H1 (cell line): ENCODE measurements around the gene COX10. TPM values are rescaled to one million over a fixed set of nuclear protein-coding genes. Genes with fewer than 3 reads are reported as not detected.

Experiments
- CTCF ChIA-PET: fragments of 300-600 bp; sonication (Branson Sonifier 250); formaldehyde crosslinking; loops from one replicate; lab custom pipeline; 2021; ENCODE audit not compliant: partially characterized antibody; lab: Charles Lee
- POLR2A ChIA-PET: fragments of 300-600 bp; sonication (Branson Sonifier 250); formaldehyde crosslinking; loops from one replicate; lab custom pipeline; 2021; ENCODE audit warnings: inconsistent platforms; ENCODE audit not compliant: partially characterized antibody; lab: Charles Lee
- DNase-seq, 2 experiments: peaks; one replicate each; pipeline versions ENCODE4 v3.0.0 to v3.0.0-alpha.2; 2010 to 2022; ENCODE audit warnings: low spot score in 2 of 2, low read depth in 1 of 2, mixed read lengths in 1 of 2
- FAIRE-seq: peaks from 2 replicates; lab custom pipeline; 2011; peaks lifted over from hg19 to GRCh38; lab: Jason Lieb, UNC
- H2AFZ ChIP-seq: 2 replicates; pipeline ENCODE4 v1.8.1; 2012; ENCODE audit warnings: low read length, inconsistent platforms
- H2AK5ac ChIP-seq: 2 replicates; pipeline ENCODE4 v1.6.1; 2013; ENCODE audit warnings: low read depth, low read length
- H2BK120ac ChIP-seq: replicated peaks from 2 replicates; pipeline ENCODE3; 2013; ENCODE audit warnings: low read depth, low read length, inconsistent platforms
- H2BK12ac ChIP-seq: 2 replicates; pipeline ENCODE4 v1.6.1; 2013; ENCODE audit warnings: low read depth, low read length
- H2BK15ac ChIP-seq: 2 replicates; pipeline ENCODE4 v1.6.1; 2013; ENCODE audit warnings: low read length
- H2BK20ac ChIP-seq: 2 replicates; pipeline ENCODE4 v1.6.1; 2013; ENCODE audit warnings: low read length
- H2BK5ac ChIP-seq: 2 replicates; pipeline ENCODE4 v1.6.1; 2013; ENCODE audit warnings: low read depth, low read length
- H3K14ac ChIP-seq: 2 replicates; pipeline ENCODE4 v1.6.1; 2013; ENCODE audit warnings: inconsistent platforms; ENCODE audit not compliant: insufficient read length
- H3K18ac ChIP-seq: 2 replicates; pipeline ENCODE4 v1.6.1; 2013; ENCODE audit warnings: low read length; ENCODE audit errors: extremely low read depth
- H3K23ac ChIP-seq: 2 replicates; pipeline ENCODE4 v1.6.1; 2013; ENCODE audit warnings: inconsistent platforms; ENCODE audit not compliant: insufficient read length
- H3K23me2 ChIP-seq: 2 replicates; pipeline ENCODE4 v1.6.1; 2013; ENCODE audit warnings: low read depth, low read length
- H3K27ac ChIP-seq: 2 replicates; pipeline ENCODE4 v1.6.1; 2011; ENCODE audit warnings: low read depth, low read length, inconsistent platforms
- H3K27me3 ChIP-seq, 4 experiments: replicated peaks in 1 of 4; 1 replicate in 1 of 4; 2 replicates in 3 of 4; pipeline versions ENCODE4 v1.6.1 to v1.8.1; 2011 to 2013; ENCODE audit warnings: low read length in 3 of 4, mild to moderate bottlenecking in 3 of 4, inconsistent platforms in 2 of 4, mixed read lengths in 2 of 4, moderate library complexity in 1 of 4; ENCODE audit not compliant: control insufficient read depth in 3 of 4, insufficient read depth in 3 of 4; ENCODE audit errors: extremely low read depth in 1 of 4
- H3K36me3 ChIP-seq, 4 experiments: 2 replicates each; pipeline versions ENCODE4 v1.6.1 to v1.8.1; 2011 to 2013; ENCODE audit warnings: mild to moderate bottlenecking in 4 of 4, low read length in 3 of 4, moderate library complexity in 2 of 4, control low read depth in 1 of 4, inconsistent platforms in 1 of 4; ENCODE audit not compliant: insufficient read depth in 4 of 4, control insufficient read depth in 2 of 4
- H3K4ac ChIP-seq: replicated peaks from 2 replicates; pipeline ENCODE3; 2013; ENCODE audit warnings: low read length, low read depth, mixed read lengths, inconsistent platforms; ENCODE audit not compliant: insufficient read length
- H3K4me1 ChIP-seq, 4 experiments: replicated peaks in 1 of 4; 1 replicate in 1 of 4; 2 replicates in 3 of 4; pipeline versions ENCODE4 v1.6.1 to v1.8.1; 2011 to 2013; ENCODE audit warnings: low read length in 3 of 4, inconsistent platforms in 2 of 4, mixed read lengths in 1 of 4; ENCODE audit not compliant: insufficient read depth in 4 of 4, control insufficient read depth in 3 of 4
- H3K4me2 ChIP-seq, 2 experiments: 2 replicates each; pipeline versions ENCODE4 v1.6.1 to v1.8.1; 2011 to 2013; ENCODE audit warnings: low read depth in 2 of 2, low read length in 2 of 2, control low read depth in 1 of 2, inconsistent platforms in 1 of 2, mild to moderate bottlenecking in 1 of 2; ENCODE audit not compliant: insufficient read depth in 1 of 2
- H3K4me3 ChIP-seq, 4 experiments: fragments of 200-600, 300-600 bp in 1 of 4; sonication (generic), shearing (Covaris generic), sonication (Bioruptor Twin) in 1 of 4; 2 replicates each; pipeline versions ENCODE4 v1.5.1 to v1.8.1; 2011 to 2016; ENCODE audit warnings: low read length in 4 of 4, low read depth in 3 of 4, control low read depth in 2 of 4, inconsistent platforms in 2 of 4, mild to moderate bottlenecking in 2 of 4, mixed read lengths in 1 of 4, moderate library complexity in 1 of 4; ENCODE audit not compliant: insufficient read depth in 2 of 4; ENCODE audit errors: extremely low read depth in 1 of 4
- H3K56ac ChIP-seq: replicated peaks from 2 replicates; pipeline ENCODE3; 2013; ENCODE audit warnings: low read depth, mild to moderate bottlenecking, mixed read lengths, low read length, inconsistent platforms; ENCODE audit not compliant: insufficient read length
- H3K79me1 ChIP-seq: 2 replicates; pipeline ENCODE4 v1.6.1; 2013; ENCODE audit warnings: low read depth, low read length, control low read depth
- H3K79me2 ChIP-seq, 2 experiments: 2 replicates each; pipeline versions ENCODE4 v1.6.1 to v1.8.1; 2012 to 2013; ENCODE audit warnings: low read length in 2 of 2, mild to moderate bottlenecking in 2 of 2, inconsistent platforms in 1 of 2; ENCODE audit not compliant: insufficient read depth in 2 of 2, control insufficient read depth in 1 of 2
- H3K9ac ChIP-seq, 4 experiments: replicated peaks in 1 of 4; 1 replicate in 1 of 4; 2 replicates in 3 of 4; pipeline versions ENCODE4 v1.6.1 to v1.8.1; 2011 to 2013; ENCODE audit warnings: low read depth in 3 of 4, low read length in 3 of 4, control low read depth in 2 of 4, mild to moderate bottlenecking in 2 of 4, moderate library complexity in 2 of 4, inconsistent platforms in 1 of 4; ENCODE audit errors: extremely low read depth in 1 of 4
- H3K9me3 ChIP-seq, 2 experiments: 2 replicates each; pipeline versions ENCODE4 v1.6.1 to v1.8.1; 2012 to 2013; ENCODE audit warnings: mild to moderate bottlenecking in 2 of 2, moderate library complexity in 2 of 2, control low read depth in 1 of 2, inconsistent platforms in 1 of 2, low read depth in 1 of 2, low read length in 1 of 2, mixed read lengths in 1 of 2; ENCODE audit not compliant: insufficient read depth in 2 of 2
- H4K20me1 ChIP-seq, 2 experiments: replicated peaks in 1 of 2; 2 replicates each; pipeline versions ENCODE3 to v1.8.1; 2011 to 2013; ENCODE audit warnings: inconsistent platforms in 2 of 2, low read length in 2 of 2, mild to moderate bottlenecking in 1 of 2; ENCODE audit not compliant: insufficient read depth in 2 of 2, control insufficient read depth in 1 of 2
- H4K5ac ChIP-seq: 2 replicates; pipeline ENCODE4 v1.6.1; 2013; ENCODE audit warnings: low read length, low read depth, mixed read lengths, inconsistent platforms; ENCODE audit not compliant: insufficient read length
- H4K8ac ChIP-seq: 2 replicates; pipeline ENCODE4 v1.8.0; 2013; ENCODE audit warnings: mild to moderate bottlenecking, moderate library complexity, low read length, inconsistent platforms; ENCODE audit not compliant: insufficient read depth; ENCODE audit errors: extremely low read depth
- H4K91ac ChIP-seq: replicated peaks from 2 replicates; pipeline ENCODE3; 2013; ENCODE audit warnings: low read length, mixed read lengths, inconsistent platforms; ENCODE audit not compliant: insufficient read length
- GTF2F1 ChIP-seq: IDR thresholded peaks from 2 replicates; pipeline ENCODE4 v1.6.1; 2012; ENCODE audit warnings: low read depth, low read length, improper control_type of control experiment, borderline replicate concordance
- PHF8 ChIP-seq: fragments of 200-600 bp; sonication (generic); conservative IDR thresholded peaks from 2 replicates; pipeline ENCODE4 v1.7.1; 2012; ENCODE audit warnings: low read depth, mild to moderate bottlenecking, inconsistent platforms, low read length, moderate library complexity
- RFX5 ChIP-seq: IDR thresholded peaks from 2 replicates; pipeline ENCODE4 v1.6.1; 2011; ENCODE audit warnings: low read depth, low read length, improper control_type of control experiment, borderline replicate concordance
- RXRA ChIP-seq: IDR thresholded peaks from 2 replicates; pipeline ENCODE4 v1.6.1; 2011; ENCODE audit warnings: low read depth, mild to moderate bottlenecking, low read length, moderate library complexity; ENCODE audit not compliant: insufficient read depth
- SIRT6 ChIP-seq: IDR thresholded peaks from one replicate; pipeline ENCODE4 v1.7.1; 2012; ENCODE audit warnings: low read length, inconsistent platforms
- SP1 ChIP-seq: IDR thresholded peaks from 2 replicates; pipeline ENCODE4 v1.6.1; 2011; ENCODE audit warnings: low read depth, low read length
- SRF ChIP-seq: IDR thresholded peaks from 2 replicates; pipeline ENCODE4 v1.6.1; 2011; ENCODE audit warnings: mild to moderate bottlenecking, low read depth, low read length, moderate library complexity
- TAF7 ChIP-seq: optimal IDR thresholded peaks from 2 replicates; pipeline ENCODE3; 2011; ENCODE audit warnings: low read depth, mild to moderate bottlenecking, inconsistent platforms, low read length, moderate library complexity, borderline replicate concordance
- TEAD4 ChIP-seq: IDR thresholded peaks from 2 replicates; pipeline ENCODE4 v1.6.1; 2012; ENCODE audit warnings: low read depth, low read length, inconsistent platforms, mixed read lengths
- WGBS, 2 experiments: shearing (Covaris generic) in 1 of 2; methylation state at CpG; one replicate each; pipeline versions ENCODE4 v1.1.6 to v1.1.7; 2013 to 2015; ENCODE audit warnings: low lambda C conversion rate in 2 of 2, mixed read lengths in 2 of 2, inconsistent platforms in 1 of 2, low coverage in 1 of 2, missing lambda C conversion rate in 1 of 2; ENCODE audit not compliant: insufficient replicate concordance in 2 of 2, insufficient coverage in 1 of 2, insufficient read length in 1 of 2; ENCODE audit errors: extremely low coverage in 1 of 2, missing lambda C conversion rate in 1 of 2; 5-methylcytosine and 5-hydroxymethylcytosine counted together
- polyA plus RNA-seq, 7 experiments: library from polyadenylated mRNA; depleted of rRNA in 3 of 7; stranded (reverse) in 5 of 7; unstranded in 2 of 7; fragments of >200 nt in 5 of 7; fragments of 200-250 nt in 2 of 7; gene quantifications; 1 replicate in 5 of 7; 2 replicates in 1 of 7; 4 replicates in 1 of 7; pipeline versions ENCODE4 v1.2.1 to v1.2.3, GENCODE V29; 2011 to 2013; ENCODE audit warnings: missing spikeins in 2 of 7, mixed read lengths in 2 of 7
- total RNA-seq: library from RNA; stranded (reverse); fragmentation: NEBNext Ultra II Directional; extraction: Animal tissue kit (Norgen Biotek cat#: 25700); gene quantifications from 2 replicates; pipeline ENCODE4 v1.2.1, GENCODE V29; 2021
- TF ChIP-seq, protein P1 (sequence below): IDR thresholded peaks from 2 replicates; pipeline ENCODE4 v1.6.1; 2011; ENCODE audit warnings: low read length, improper control_type of control experiment

Gene COX10
- total and polyA plus RNA-seq, 2 of the 8 experiments (the other 6 are each of a cell fraction or from before 2014, with no cell fraction given), result 18.0 to 23.0 TPM

DNA sequence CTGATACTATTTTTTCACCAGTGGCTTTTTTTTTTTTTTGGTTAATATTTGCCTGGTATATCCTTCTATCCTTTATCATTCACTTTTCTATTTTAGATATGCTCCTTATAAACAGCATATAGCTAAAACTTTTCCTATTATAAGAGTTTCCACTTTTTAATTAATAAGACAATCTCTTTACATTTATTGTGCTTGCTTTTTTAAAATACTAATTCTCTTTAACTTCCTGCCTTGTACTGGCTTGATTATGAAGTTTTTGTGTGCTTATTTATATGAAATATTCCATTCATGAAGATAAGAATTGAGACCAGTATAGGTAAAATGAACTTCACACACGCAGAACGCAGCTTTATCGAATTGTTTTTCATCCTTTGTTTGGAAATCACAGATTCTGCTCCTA lies 176.3 kb downstream of the COX10 start:
- 98% methylated on average over 3 of the region's 3 CpGs; no CpG with 5 or more reads in 1 of the 2 experiments for WGBS, 2 experiments
- no peak overlapping the region for H3K18ac ChIP-seq
- no peak overlapping the region for H3K14ac ChIP-seq
- H3K27me3 ChIP-seq, result no peaks in the 10 kb centered on the region
- H3K4me1 ChIP-seq, result no peaks in the 10 kb centered on the region
- H3K9ac ChIP-seq, result no peak overlapping the region
- TF ChIP-seq SP1 (no peak), GTF2F1 (no peak), TAF7 (no peak), PHF8 (no peak), RFX5 (no peak), SRF (no peak), RXRA (no peak), TEAD4 (no peak), SIRT6 (no peak)
- TF ChIP-seq, protein P1, sequence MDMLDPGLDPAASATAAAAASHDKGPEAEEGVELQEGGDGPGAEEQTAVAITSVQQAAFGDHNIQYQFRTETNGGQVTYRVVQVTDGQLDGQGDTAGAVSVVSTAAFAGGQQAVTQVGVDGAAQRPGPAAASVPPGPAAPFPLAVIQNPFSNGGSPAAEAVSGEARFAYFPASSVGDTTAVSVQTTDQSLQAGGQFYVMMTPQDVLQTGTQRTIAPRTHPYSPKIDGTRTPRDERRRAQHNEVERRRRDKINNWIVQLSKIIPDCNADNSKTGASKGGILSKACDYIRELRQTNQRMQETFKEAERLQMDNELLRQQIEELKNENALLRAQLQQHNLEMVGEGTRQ, result no peak
- H4K91ac ChIP-seq, result no peak overlapping the region
- DNase-seq (no peak), FAIRE-seq (no peak)
- ChIA-PET CTCF (interaction anchor here (1.1 to 1.6 kb wide), 2 partner anchors 45 to 48 kb away, joined by 3 to 4 read pairs; no protein-coding TSS in a partner anchor), POLR2A (no interaction called here)
- H2BK15ac ChIP-seq, result no peak overlapping the region
- H3K79me2 ChIP-seq, result no peaks in the 10 kb centered on the region
- H2AK5ac ChIP-seq, result no peak overlapping the region
- no peaks in the 10 kb centered on the region for H3K36me3 ChIP-seq
- H2BK12ac ChIP-seq, result no peak overlapping the region
- no peak overlapping the region for H3K56ac ChIP-seq
- no peak overlapping the region for H3K4ac ChIP-seq
- H3K23me2 ChIP-seq, result no peaks in the 10 kb centered on the region
- no peak overlapping the region for H2AFZ ChIP-seq
- no peak overlapping the region for H2BK20ac ChIP-seq
- H3K79me1 ChIP-seq, result no peaks in the 10 kb centered on the region
- no peak overlapping the region for H3K23ac ChIP-seq
- H2BK5ac ChIP-seq, result no peak overlapping the region
- no peak overlapping the region for H2BK120ac ChIP-seq
- no peaks in the 10 kb centered on the region for H3K9me3 ChIP-seq
- H3K4me3 ChIP-seq, result no peak overlapping the region
- no peaks in the 10 kb centered on the region for H4K20me1 ChIP-seq
- H4K5ac ChIP-seq, result no peak overlapping the region
- no peak overlapping the region for H3K4me2 ChIP-seq
- H3K27ac ChIP-seq, result no peak overlapping the region
- no peak overlapping the region for H4K8ac ChIP-seq
